Activated T-helper 1 cell treated with anti-CD3 and anti-CD28 coated beads, Interleukin-2, amount 50 U/mL, for 16 hours (primary cell): ENCODE measurements around the gene N4BP2.
"Not testable (repeated sequence)": the region's sequence is repeated elsewhere in the genome, so short reads cannot be mapped to it uniquely, and the experiment has no call there.

ENCODE experiments used
- DNase-seq, 2 donors: peaks; one replicate each; pipeline ENCODE4 v3.0.0-alpha.2; 2020; ENCODE audit warnings: low read depth in 1 of 2, low spot score in 1 of 2

Gene N4BP2

DNA sequence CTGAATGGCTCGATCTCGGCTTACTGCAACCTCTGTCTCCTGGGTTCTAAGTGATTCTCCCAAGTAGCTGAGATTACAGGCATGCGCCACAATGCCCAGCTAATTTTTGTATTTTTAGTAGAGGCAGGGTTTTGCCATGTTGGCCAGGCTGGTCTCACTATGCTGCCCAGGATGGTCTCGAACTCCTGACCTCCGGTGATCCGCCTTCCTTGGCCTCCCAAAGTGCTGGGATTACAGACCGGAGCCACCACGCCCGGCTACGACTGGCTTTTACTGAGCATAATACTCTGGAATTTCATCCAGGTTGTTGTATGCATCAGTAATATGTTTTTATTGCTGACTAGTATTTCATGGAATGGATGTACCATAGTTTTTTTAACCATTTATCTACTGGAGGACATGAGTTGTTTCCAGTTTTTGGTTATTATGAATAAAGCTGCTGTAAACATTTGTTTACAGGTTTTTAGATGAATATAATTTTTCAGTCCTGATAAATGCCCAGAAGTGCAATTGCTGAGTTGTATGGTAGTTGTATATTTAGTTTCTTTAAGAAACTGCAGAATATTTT, 31.2 kb downstream of the N4BP2 start:
- DNase-seq = no peak

DNA sequence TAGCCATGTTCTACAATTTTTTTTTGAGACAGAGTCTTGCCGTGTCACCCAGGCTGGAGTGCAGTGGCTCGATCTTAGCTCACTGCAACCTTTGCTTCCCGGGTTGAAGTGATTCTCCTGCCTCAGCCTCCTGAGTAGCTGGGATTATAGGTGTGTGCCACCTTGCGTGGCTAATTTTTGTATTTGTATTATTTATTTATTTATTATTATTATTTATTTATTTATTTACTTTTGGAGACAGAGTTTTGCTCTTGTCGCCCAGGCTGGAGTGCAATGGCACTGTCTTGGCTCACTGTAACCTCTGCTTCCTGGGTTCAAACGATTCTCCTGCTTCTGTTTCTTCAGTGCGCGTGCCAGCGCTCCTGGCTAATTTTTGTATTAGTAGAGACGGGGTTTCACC, 36.8 kb downstream of the N4BP2 start:
- DNase-seq = not testable (repeated sequence)

DNA sequence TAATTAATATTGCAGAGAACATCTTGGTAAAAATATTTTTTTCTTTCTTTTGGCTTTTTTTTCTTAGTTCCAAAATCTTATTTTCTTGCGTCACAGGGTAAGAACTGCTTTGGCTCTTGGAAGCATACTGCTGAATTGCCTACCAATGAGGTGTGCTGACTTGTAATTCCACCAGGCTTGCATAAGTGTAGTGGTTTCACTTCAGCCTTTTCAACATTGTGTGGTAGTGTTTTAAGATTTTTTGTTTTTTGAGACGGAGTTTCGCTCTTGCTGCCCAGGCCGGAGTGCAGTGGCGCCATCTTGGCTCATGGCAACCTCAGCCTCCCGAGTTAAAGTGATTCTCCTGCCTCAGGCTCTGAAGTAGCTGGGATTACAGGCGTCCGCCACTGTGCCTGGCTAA, 42.4 kb downstream of the N4BP2 start:
- no peak for DNase-seq

DNA sequence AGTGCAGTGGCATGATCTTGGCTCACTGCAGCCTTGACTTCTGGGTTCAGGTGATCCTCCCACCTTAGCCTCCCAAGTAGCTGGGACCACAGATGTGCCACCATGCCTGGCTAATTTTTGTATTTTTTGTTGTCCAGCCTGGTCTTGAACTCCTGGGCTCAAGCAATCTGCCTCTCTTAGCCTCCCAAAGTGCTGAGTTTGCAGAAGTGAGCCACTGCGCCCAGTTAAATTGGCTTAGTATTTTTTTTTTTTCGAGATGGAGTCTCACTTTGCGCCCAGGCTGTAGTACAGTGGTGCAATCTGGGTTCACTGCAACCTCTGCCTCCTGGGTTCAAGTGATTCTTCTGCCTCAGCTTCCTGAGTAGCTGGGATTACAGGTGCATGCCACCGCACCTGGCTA, 50.5 kb downstream of the N4BP2 start:
- not testable (repeated sequence) for DNase-seq

DNA sequence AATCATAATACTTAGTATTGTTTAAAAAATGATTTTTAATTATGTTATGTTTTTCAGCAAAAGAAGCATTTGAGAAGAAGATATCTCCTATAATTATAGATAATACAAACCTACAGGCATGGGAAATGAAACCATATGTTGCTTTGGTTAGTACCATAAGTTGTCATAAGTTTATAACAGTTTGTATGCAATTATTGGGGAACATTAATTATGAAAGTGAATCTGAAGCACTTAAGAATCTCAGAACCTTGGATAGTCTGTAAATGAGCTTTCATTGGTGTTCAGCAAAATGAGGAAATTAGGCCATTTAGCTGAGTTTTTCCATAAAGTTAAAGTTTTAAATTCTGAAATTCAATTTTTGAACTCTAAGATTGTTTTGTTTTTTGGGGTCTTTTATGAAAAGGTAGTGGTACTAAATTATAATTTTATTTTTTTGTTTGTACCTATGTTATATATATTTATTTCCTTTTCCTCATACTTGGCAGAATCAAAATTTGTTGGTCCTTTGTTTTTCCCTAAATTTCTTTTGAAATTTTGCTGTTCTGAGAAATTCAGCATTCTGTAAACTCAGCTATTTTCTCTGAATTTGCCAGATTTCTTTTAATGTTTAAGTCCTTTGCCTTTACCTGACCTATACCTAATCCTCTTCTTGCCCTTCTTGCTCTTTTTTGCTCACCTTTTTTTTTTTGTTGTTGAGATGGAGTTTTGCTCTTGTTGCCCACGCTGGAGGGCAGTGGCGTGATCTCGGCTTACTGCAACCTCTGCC, 55.6 kb downstream of the N4BP2 start:
- DNase-seq = no peak

DNA sequence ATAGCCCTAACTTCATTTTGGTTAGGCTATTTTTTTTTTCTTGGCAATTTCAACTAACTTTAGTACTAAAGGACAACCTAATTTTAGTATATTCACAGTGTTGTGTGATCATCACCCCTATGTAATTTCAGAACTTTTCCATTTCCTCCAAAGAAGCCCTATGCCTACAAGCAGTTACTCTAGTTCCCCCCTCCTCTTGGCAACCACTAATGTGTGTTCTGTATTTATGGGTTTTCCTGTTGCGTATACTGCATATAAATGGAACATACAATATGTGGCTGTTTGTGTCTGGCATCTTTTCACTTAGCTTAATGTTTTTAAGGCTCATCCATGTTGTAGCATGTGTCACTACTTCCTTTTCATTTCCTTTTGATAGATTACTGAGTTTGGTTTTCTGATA, 57.6 kb downstream of the N4BP2 start:
- DNase-seq = no peak

DNA sequence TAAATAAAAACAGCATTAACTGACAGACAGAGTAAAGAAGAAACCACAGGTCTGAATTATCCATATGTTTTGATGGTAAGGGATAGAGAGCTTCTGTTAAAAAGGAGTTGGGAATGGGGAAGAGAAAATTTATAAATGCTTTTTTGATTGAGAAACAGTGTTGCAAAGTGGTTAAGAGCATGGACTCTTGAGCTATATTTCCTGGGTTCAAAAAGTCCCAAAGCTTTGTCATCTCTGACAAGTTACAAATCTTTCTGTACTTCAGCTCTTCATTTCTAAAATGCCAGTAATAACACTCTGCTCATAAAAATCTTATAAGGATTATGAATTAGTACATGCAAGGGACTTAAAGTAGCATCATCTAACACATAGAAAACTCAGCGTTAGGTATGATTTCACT, 62.2 kb downstream of the N4BP2 start:
- no peak for DNase-seq

DNA sequence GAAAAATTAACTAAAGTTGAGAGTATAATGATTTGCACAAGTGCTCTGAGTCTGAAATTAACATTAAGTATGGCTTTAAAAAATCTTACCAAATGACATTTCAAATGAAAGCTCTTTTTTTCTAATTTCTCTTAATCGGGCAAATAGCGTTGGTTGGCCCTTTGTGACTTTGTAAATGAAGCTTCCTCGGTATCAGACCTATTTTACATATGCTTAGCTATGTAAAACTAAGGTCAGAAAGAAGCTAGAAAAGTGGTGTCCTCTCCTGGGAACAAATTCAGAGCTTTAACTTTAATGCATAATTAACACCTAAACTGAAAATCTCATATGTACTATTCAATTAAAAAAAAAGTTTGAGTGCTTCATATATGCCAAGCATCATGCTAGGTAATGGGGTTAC, 62.7 kb downstream of the N4BP2 start:
- no peak for DNase-seq

DNA sequence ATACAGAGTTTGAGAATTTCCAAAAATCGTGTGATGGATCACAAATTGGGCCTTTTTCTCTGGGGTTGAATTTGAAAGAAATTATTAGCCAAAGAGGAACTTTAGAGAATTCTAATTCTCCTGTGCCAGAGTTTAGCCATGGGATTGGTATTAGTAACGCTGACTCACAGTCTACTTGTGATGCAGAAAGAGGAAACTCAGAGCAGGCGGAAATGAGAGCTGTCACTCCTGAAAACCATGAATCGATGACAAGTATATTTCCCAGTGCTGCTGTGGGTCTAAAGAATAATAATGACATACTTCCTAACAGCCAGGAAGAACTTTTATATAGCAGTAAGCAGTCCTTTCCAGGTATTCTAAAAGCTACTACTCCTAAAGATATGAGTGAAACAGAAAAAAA, 64.9 kb downstream of the N4BP2 start:
- no peak for DNase-seq

DNA sequence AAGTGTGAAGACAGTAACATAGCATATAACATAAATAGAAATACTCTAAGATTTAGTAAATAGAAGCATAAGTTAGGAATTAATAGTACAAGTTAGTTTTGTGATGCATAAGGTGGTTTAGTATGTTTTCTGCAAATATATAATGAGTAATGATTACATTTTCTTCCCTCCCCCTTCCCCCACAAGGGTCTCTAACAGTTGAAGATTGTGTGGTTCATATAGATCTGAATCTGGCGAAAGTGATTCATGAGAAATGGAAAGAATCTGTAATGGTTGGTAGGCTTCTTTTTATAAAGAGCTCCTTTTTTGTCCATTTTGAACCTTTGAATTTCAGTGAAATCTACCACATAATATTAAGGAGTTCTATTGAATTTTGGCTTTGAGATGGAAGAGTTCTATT, 66.3 kb downstream of the N4BP2 start:
- no peak for DNase-seq

DNA sequence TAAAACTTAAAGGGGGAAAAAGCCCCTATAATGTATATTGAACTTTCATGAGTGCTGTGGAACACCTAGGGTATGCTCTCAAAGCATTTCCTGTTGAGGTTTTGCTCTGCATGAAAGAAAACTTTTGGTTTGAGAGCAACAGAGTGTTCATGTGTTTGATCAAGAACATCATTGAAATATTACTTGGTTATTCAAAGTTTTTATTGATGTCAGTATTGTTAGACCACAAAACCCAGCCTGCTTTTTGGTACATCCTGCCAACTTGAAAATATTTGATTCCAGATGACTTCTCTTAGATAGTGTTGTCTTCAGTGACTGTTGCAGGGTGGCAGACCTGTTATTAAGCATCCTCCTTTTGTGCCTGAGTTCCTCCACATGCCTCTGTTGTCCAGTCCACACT, 68.0 kb downstream of the N4BP2 start:
- DNase-seq = no peak

DNA sequence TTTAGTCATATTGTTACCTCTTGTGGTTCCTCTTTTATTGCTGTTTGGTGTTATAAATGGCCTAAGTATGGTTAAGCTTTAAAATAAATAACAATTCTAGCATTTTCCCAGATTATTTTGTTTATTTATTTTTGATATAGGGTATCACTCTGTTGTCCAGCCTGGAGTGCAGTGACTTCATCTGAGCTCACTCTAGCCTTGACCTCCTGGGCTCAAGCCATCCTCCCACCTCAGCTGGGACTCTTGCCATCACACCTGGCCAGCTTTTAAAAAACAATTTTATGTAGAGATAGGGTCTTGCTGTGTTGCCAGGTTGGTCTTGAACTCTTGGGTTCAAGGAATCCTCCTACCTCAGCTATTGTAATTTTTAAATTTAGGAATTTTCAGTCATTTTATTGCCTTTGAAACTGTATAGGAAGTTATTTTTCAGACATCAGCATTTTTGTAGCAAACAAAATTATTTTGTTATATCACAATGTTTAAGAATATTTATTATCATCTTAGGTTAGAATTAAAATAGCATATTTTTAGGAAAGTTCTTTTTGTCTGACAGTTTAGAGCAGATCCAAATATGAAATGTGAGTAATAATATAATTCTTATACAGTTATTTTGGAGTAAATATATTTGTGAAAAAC, 73.9 kb downstream of the N4BP2 start:
- no peak for DNase-seq

DNA sequence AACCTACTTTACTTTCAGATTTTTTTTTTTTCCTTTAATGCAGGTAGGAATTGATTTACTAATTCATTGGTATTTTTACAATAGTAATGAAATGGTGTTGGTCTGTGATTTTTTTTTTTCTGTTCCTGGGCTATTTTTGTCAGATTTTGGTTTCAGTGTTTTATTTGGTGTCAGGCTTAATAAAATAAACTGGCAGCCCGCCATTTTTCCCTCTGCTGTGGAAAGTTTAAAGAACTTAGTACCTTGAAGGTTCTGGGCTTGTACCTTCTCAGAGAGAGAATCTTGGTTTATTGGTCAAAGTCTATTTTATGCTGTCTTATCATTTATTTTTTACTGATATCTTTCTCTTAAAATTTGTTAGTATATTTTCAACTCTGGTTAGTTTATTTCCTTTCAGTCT, 76.2 kb downstream of the N4BP2 start:
- no peak for DNase-seq

DNA sequence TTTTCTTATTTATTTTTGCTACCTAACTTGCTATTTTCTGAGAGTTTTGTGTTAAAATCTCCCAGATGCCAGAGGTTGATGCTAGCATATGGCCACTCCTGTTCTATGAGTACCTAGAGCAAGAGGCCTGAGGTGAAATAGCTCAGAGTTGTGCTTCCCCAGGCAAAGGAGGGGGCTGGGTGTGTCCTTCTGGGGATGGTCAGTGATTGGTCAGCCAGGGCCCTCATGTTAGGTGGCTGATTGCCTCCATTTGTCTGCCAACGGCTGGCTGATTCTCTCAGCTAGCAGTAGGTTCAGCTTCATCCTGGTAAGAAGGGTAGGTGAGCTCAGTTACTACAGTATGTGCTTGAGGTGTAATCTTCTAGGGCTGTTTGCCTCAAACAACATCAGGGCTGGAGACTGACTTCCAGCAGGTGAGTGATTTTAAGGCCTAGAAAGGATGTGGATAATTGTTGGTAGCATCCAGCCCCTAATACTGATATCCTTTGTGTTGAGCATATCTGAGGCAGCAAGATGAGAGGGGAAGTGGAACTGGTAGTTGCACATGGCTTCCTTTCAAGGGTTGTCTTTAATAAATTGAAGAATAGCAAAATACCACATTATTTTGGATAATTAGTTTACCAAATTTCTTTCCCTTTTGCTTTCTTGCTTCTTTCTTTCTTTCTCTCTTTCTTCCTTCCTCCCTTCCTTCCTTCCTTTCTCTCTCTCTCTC, 77.7 kb downstream of the N4BP2 start:
- no peak for DNase-seq

DNA sequence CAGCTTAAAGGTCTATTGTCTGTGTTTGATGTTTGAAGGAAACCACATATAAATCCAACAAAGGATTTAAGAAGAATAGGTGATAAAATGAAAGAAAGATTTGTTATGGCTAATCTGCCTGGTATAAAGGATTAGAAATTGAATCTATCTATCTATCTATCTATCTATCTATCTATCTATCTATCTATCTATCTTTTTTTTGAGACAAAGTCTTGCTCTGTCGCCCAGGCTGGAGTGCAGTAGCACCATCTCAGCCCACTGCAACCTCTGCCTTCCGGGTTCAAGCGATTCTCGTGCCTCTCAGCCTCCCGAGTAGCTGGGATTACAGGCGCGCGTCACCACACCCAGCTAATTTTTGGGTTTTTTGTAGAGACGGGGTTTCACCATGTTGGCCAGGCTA, 79.6 kb downstream of the N4BP2 start:
- DNase-seq = not testable (repeated sequence)

DNA sequence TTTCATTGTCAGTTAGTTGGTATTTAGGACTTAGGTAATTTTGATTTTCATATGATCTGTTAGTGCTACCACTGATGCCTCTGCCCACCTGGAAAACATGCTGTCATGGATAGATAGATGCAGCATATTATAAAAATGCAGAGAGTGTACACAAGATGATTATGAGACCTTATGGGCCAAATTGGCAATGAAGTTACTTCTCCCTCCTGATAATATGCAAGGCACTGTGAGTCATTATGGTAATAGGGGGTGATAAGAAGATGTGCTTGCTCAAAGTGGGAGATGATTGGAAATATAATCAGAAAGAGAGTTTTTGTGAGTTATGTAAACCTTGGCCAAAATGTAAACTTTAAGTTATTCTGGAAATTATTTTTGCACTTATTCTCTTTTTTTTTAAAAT, 83.5 kb downstream of the N4BP2 start:
- no peak for DNase-seq

DNA sequence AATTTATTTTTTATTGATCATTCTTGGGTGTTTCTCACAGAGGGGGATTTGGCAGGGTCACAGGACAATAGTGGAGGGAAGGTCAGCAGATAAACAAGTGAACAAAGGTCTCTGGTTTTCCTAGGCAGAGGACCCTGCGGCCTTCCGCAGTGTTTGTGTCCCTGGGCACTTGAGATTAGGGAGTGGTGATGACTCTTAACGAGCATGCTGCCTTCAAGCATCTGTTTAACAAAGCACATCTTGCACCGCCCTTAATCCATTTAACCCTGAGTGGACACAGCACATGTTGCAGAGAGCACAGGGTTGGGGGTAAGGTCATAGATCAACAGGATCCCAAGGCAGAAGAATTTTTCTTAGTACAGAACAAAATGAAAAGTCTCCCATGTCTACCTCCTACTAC, 83.9 kb downstream of the N4BP2 start:
- not testable (repeated sequence) for DNase-seq

DNA sequence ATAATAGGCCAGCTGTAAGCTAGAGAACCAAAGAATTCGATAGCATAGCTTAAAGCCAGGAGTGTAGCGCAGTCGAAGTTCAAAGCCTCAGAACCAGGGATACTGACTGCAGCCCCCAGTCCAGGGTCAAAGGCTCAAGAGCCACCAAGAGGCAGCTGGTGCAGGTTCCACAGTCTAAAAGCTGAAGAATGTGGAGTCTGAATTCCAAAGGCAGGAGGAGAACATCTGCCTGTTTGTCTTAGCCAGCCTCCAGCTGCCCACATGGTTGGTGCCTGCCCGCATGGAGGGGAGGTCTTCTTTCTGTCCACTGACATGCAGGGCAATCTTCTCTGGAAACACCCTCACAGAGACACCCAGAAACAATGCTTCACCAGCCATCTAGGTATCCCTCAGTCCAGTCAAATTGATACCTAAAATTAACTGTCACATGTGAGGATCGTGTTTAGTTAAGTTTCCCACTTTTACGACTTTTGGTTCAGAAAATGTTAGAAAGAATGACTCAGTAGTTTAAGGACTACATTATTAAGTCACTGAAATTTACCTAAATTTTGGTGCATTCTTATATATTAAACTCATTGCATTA, 87.4 kb downstream of the N4BP2 start:
- DNase-seq = no peak

DNA sequence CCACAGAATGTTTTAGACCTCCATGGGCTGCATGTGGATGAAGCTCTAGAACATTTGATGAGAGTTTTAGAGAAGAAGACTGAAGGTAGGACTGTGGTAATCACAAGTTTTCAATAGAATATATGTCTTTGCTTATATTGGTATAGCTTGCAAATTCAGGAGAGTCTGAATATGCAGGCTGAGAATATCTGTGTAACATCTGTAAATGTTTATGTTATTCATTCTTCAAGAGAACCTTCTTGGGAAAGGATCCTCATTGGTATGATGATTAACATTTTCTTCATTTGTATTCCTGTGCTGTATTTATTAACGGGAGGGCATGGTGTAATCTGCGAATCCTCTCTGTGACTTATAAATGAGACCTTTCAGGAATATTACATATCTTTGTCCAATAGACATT, 88.1 kb downstream of the N4BP2 start:
- no peak for DNase-seq

DNA sequence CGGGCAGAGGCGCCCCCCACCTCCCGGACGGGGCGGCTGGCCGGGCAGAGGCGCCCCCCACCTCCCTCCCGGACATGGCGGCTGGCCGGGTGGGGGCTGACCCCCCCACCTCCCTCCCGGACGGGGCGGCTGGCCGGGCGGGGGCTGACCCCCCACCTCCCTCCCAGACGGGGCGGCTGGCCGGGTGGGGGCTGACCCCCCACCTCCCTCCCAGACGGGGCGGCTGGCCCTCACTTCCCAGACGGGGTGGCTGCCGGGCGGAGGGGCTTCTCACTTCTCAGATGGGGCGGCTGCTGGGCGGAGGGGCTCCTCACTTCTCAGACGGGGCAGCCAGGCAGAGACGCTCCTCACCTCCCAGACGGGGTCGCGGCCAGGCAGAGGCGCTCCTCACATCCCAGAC, 90.8 kb downstream of the N4BP2 start:
- not testable (repeated sequence) for DNase-seq

DNA sequence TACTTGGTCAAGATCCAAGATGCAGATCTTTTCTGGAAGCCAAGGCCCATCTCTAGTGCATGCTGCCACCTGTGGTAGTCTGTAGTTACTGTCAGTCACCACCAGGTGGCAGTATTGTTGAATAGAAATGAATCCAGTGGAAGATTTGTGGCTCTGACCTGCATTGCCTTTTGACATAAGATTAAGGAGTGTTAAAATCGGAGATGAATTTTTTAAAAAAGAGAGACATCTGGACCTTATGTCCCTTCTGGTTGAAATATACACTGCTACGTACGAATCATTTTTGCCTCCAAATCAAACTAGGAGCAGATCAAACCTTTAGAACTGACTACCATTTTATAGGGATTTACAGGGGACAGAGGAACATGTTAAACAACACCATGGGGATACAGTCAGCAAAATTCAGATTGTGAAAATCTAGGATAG, 93.3 kb downstream of the N4BP2 start:
- peak; percentile 18 to 44 for DNase-seq

DNA sequence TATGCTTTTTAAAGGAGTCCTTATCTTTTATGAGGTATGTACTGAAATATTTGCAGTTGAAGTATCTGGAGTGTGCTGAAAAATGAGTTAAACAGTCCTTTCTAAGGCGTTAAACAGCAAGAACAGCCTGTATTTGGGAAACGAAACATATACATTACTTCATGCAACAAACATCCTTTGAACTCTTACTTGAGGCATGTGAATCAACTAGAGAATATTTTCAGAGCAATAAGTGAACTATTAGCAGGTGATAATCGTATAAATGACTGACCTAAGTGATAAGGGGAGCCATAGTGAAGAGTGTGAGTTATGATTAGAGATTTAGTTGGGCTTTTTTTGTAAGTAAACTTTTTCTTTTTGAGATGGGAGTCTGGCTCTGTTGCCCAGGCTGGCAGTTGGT, 94.3 kb downstream of the N4BP2 start:
- DNase-seq = no peak
